A549 (cell line): ENCODE measurements around the gene EDN2. TPM values are rescaled to one million over a fixed set of nuclear protein-coding genes. Genes with fewer than 3 reads are reported as not detected.

Experiments used
- ATAC-seq, 2 experiments: fragments of 200-7000 bp in 1 of 2; fragments of >200 bp in 1 of 2; cut with Nextera tagmentation in 1 of 2; cut with Tn5 transposase in 1 of 2; 3 replicates each; pipeline versions ENCODE4 v1.8.0 to v1.9.1; 2018 to 2020; ENCODE audit warnings: mild to moderate bottlenecking in 1 of 2, moderate library complexity in 1 of 2
- CTCF ChIA-PET: fragments of 300-600 bp; sonication (Branson Sonifier 250); formaldehyde crosslinking; extraction: SDS; loops from one replicate; lab custom pipeline; 2021; ENCODE audit warnings: antibody characterized with exemption, inconsistent platforms; lab: Yijun Ruan, JAX
- POLR2A ChIA-PET: fragments of 350-600 bp; formaldehyde crosslinking; extraction: SDS; loops from one replicate; lab custom pipeline; 2021; ENCODE audit warnings: antibody characterized with exemption, inconsistent platforms; lab: Yijun Ruan, JAX
- DNase-seq, 2 experiments: peaks; one replicate each; pipeline versions ENCODE4 v3.0.0 to v3.0.0-alpha.2; 2011 to 2016; ENCODE audit warnings: low read depth in 1 of 2, low spot score in 1 of 2
- FAIRE-seq: peaks from 2 replicates; lab custom pipeline; 2011; peaks lifted over from hg19 to GRCh38; lab: Jason Lieb, UNC
- H3K27ac ChIP-seq, 2 experiments: fragments of >200 bp; sonication (Bioruptor Twin); formaldehyde crosslinking; 3 replicates each; pipeline ENCODE4 v1.5.1; 2016 to 2017
- H3K4me1 ChIP-seq: fragments of >200 bp; sonication (Bioruptor Twin); formaldehyde crosslinking; 3 replicates; pipeline ENCODE4 v1.6.1; 2016
- H3K4me2 ChIP-seq: fragments of >200 bp; sonication (Bioruptor Twin); formaldehyde crosslinking; 3 replicates; pipeline ENCODE4 v1.6.1; 2016
- H3K4me3 ChIP-seq: fragments of >200 bp; sonication (Bioruptor Twin); formaldehyde crosslinking; 3 replicates; pipeline ENCODE4 v1.5.1; 2016
- H3K9me3 ChIP-seq: fragments of >200 bp; sonication (Bioruptor Twin); formaldehyde crosslinking; 3 replicates; pipeline ENCODE4 v1.6.1; 2016
- BHLHE40 ChIP-seq: IDR thresholded peaks from 2 replicates; pipeline ENCODE4 v1.6.1; 2012; ENCODE audit warnings: low read depth, low read length, inconsistent platforms
- CBX2 ChIP-seq: fragments of 200-600 bp; sonication (generic); IDR thresholded peaks from 2 replicates; pipeline ENCODE4 v1.6.1; 2016; ENCODE audit warnings: low read depth, mild to moderate bottlenecking, borderline replicate concordance
- CTCF ChIP-seq: fragments of >200 bp; sonication (Bioruptor Twin); formaldehyde crosslinking; IDR thresholded peaks from 3 replicates; pipeline ENCODE4 v1.5.1; 2016
- EHMT2 ChIP-seq: fragments of 200-600 bp; sonication (generic); IDR thresholded peaks from 2 replicates; pipeline ENCODE4 v1.6.1; 2016; ENCODE audit warnings: antibody characterized with exemption, low read depth, mild to moderate bottlenecking, moderate library complexity
- FOSL2 ChIP-seq, 2 experiments: fragments of 450-650 bp in 1 of 2; fragments of >200 bp in 1 of 2; sonication (Bioruptor Twin) in 1 of 2; formaldehyde crosslinking; IDR thresholded peaks; 2 replicates each; pipeline versions ENCODE4 v1.5.0 to v1.6.1; 2016 to 2020; ENCODE audit warnings: mild to moderate bottlenecking in 1 of 2, moderate library complexity in 1 of 2
- GATA3 ChIP-seq: IDR thresholded peaks from 2 replicates; pipeline ENCODE4 v1.6.1; 2012; ENCODE audit warnings: borderline replicate concordance
- HES2 ChIP-seq: fragments of >200 bp; sonication (Bioruptor Twin); formaldehyde crosslinking; IDR thresholded peaks from 2 replicates; pipeline ENCODE4 v1.6.1; 2016
- HEYL ChIP-seq: fragments of 250-450 bp; sonication (Bioruptor Pico); IDR thresholded peaks from 2 replicates; pipeline ENCODE4 v1.8.0; 2021; ENCODE audit warnings: mild to moderate bottlenecking, moderate library complexity
- HOXB5 ChIP-seq: fragments of 250-450 bp; sonication (Bioruptor Pico); IDR thresholded peaks from 2 replicates; pipeline ENCODE4 v1.5.0; 2020; ENCODE audit warnings: mild to moderate bottlenecking, moderate library complexity
- MYC ChIP-seq: IDR thresholded peaks from 2 replicates; pipeline ENCODE4 v1.6.1; 2012; ENCODE audit warnings: mild to moderate bottlenecking, inconsistent platforms, low read length, improper control_type of control experiment, borderline replicate concordance
- RNF2 ChIP-seq: fragments of 200-600 bp; sonication (generic); IDR thresholded peaks from 2 replicates; pipeline ENCODE4 v1.6.1; 2016; ENCODE audit warnings: low read depth, mild to moderate bottlenecking, antibody characterized with exemption, moderate library complexity, borderline replicate concordance
- TP53 ChIP-seq: fragments of 250-450 bp; sonication (Bioruptor Pico); IDR thresholded peaks from 2 replicates; pipeline ENCODE4 v1.5.0; 2021; ENCODE audit warnings: mild to moderate bottlenecking, moderate library complexity
- WGBS: methylation state at CpG from one replicate; pipeline ENCODE4 v1.1.6; 2017; ENCODE audit errors: missing lambda C conversion rate; 5-methylcytosine and 5-hydroxymethylcytosine counted together
- polyA plus RNA-seq, 4 experiments: library from polyadenylated mRNA; depleted of rRNA in 3 of 4; stranded (reverse); fragments of >200 nt; fragmentation: RNase III in 1 of 4; extraction: RNeasy Plus Mini Kit Qiagen cat#74134 plus additional on column Dnase treatment in 1 of 4; gene quantifications; 2 replicates in 3 of 4; 3 replicates in 1 of 4; pipeline ENCODE4 v1.2.3, GENCODE V29; 2011 to 2017
- TF ChIP-seq, protein P1 (sequence below): IDR thresholded peaks from 2 replicates; pipeline ENCODE4 v1.6.1; 2012; ENCODE audit warnings: low read depth, borderline replicate concordance
- TF ChIP-seq, protein P2 (sequence below): fragments of 250-450 bp; sonication (Bioruptor Pico); IDR thresholded peaks from 2 replicates; pipeline ENCODE4 v1.5.0; 2021; ENCODE audit warnings: mild to moderate bottlenecking, moderate library complexity, borderline replicate concordance
- TF ChIP-seq, protein P3 (sequence below): fragments of 150-350 bp; IDR thresholded peaks from 2 replicates; pipeline ENCODE4 v1.6.1; 2014; ENCODE audit warnings: low read depth, mild to moderate bottlenecking, low read length

The EDN2 gene
- polyA plus RNA-seq, 2 of the 4 experiments (the other 2 are of a cell fraction): 1.2 to 3.2 TPM

DNA sequence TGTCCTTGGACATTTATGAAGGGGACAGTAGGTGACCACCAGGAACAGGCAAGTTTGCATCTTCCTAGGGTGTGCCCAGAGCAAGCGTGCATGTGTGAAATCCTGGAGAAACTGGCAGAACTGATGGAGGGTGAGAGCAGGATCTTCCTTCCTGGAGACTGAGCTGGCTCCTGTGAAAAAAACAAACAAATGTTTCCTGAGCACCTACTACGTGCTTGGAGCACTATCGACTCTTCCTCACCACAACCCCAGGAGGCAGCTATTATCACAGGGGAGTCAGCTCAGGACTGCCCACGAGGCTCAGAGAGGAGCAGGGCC, 1.5 kb upstream of the EDN2 start:
- H3K4me1 ChIP-seq: peaks cover 76% of the 10 kb centered on the region
- H3K4me3 ChIP-seq: peak overlapping the region; percentile 8; the same call in 1 of the 3 replicates
- ChIA-PET POLR2A (no interaction called here), CTCF (interaction anchor here (2.5 to 5.2 kb wide), 2 partner anchors 8 to 10 kb away, joined by 12 to 45 read pairs; no protein-coding TSS in a partner anchor)
- DNase-seq: no peak
- peak overlapping the region; percentile 79 to 93 for H3K27ac ChIP-seq
- TF ChIP-seq, protein P1, sequence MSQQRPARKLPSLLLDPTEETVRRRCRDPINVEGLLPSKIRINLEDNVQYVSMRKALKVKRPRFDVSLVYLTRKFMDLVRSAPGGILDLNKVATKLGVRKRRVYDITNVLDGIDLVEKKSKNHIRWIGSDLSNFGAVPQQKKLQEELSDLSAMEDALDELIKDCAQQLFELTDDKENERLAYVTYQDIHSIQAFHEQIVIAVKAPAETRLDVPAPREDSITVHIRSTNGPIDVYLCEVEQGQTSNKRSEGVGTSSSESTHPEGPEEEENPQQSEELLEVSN: peak; percentile 13; the same call in 1 of the 2 replicates
- no peak for TF ChIP-seq HES2
- no peaks in the 10 kb centered on the region for H3K9me3 ChIP-seq
- peak in 1 of 2 experiments; percentile 6; a peak in 3 of 6 replicates for ATAC-seq
- WGBS: 27% methylated on average over 4 of the region's 4 CpGs
- FAIRE-seq: no peak
- H3K4me2 ChIP-seq: peak overlapping the region; percentile 76

- ChIA-PET POLR2A (no interaction called here), CTCF (interaction anchor here (2.5 to 5.2 kb wide), 2 partner anchors 9 to 10 kb away, joined by 12 to 45 read pairs; no protein-coding TSS in a partner anchor)
- Histone ChIP-seq H3K9me3 (no peaks in the 10 kb centered on the region), H3K4me1 (peaks cover 72% of the 10 kb centered on the region), H3K4me2 (peak overlapping the region; percentile 76), H3K4me3 (0 out of 3 replicates have a peak overlapping the region, but pooled peaks have one; percentile 8), H3K27ac (peak overlapping the region; percentile 79 to 93)
- WGBS: 18% methylated on average over 4 of the region's 5 CpGs
- DNase-seq (peak; percentile 35 to 57), ATAC-seq (peak; percentile 55 to 61), FAIRE-seq (no peak)
- TF ChIP-seq, protein P2, sequence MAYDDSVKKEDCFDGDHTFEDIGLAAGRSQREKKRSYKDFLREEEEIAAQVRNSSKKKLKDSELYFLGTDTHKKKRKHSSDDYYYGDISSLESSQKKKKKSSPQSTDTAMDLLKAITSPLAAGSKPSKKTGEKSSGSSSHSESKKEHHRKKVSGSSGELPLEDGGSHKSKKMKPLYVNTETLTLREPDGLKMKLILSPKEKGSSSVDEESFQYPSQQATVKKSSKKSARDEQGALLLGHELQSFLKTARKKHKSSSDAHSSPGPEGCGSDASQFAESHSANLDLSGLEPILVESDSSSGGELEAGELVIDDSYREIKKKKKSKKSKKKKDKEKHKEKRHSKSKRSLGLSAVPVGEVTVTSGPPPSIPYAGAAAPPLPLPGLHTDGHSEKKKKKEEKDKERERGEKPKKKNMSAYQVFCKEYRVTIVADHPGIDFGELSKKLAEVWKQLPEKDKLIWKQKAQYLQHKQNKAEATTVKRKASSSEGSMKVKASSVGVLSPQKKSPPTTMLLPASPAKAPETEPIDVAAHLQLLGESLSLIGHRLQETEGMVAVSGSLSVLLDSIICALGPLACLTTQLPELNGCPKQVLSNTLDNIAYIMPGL (CRISPR knock-in tag): no peak
- TF ChIP-seq BHLHE40: peak; percentile 72
- TF ChIP-seq GATA3: peak; percentile 93
- TF ChIP-seq RNF2: no peak
- TF ChIP-seq, protein P1: 0 out of 2 replicates have a peak, but pooled peaks have one; percentile 0
- TF ChIP-seq FOSL2 (IDR thresholded peaks at IDR 0.05): peak; percentile 28; the same call in 1 of the 2 replicates
- peak; percentile 58 for TF ChIP-seq FOSL2 (CRISPR knock-in tag; IDR thresholded peaks at IDR 0.05)
- TF ChIP-seq TP53: no peak
Observed at GRCh38 chr1:41485605-41486004, 1.1 kb upstream of the EDN2 start.

DNA sequence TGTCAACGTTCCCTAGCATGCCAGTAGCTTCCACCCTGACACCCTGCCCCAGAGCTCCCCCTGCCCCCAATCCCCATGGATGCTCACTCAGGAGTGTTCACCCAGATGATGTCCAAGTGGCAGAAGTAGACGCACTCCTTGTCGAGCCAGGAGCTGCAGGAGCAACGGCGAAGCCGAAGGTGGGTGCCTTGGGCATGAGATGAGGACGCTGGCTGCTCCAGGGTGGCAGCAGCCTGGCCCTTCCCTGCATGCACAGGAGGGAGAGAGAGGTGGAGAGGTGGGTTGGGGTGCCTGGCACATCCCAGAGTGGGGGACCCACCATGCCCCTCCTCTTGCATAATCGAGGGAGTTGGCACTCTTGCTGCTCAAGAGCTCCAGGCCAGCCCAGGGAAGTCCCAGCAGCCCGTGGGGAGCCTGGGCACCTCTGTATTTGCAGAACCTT, 502 bp downstream of the EDN2 start:
- WGBS: 30% methylated on average over 2 of the region's 9 CpGs
- ATAC-seq: peak; percentile 1 to 11; a peak in 4 of 6 replicates
- POLR2A ChIA-PET: interaction anchor here (0.7 kb wide), 1 partner anchor 9 kb away, joined by 3 read pairs; no protein-coding TSS in a partner anchor

More for the DNA sequence above, 502 bp downstream of the EDN2 start:
- Histone ChIP-seq H3K4me2 (peak overlapping the region; percentile 76), H3K4me1 (peaks cover 72% of the 10 kb centered on the region), H3K9me3 (no peaks in the 10 kb centered on the region), H3K4me3 (peak overlapping the region; percentile 9; the same call in 1 of the 3 replicates), H3K27ac (peak overlapping the region; percentile 79 to 93)
- DNase-seq (no peak), FAIRE-seq (no peak)
- TF ChIP-seq, protein P3, sequence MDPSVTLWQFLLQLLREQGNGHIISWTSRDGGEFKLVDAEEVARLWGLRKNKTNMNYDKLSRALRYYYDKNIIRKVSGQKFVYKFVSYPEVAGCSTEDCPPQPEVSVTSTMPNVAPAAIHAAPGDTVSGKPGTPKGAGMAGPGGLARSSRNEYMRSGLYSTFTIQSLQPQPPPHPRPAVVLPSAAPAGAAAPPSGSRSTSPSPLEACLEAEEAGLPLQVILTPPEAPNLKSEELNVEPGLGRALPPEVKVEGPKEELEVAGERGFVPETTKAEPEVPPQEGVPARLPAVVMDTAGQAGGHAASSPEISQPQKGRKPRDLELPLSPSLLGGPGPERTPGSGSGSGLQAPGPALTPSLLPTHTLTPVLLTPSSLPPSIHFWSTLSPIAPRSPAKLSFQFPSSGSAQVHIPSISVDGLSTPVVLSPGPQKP: no peak
- TF ChIP-seq MYC (no peak), FOSL2 (IDR thresholded peaks at IDR 0.05) (no peak), FOSL2 (CRISPR knock-in tag; IDR thresholded peaks at IDR 0.05) (no peak), CBX2 (no peak), HOXB5 (CRISPR knock-in tag) (no peak), HEYL (CRISPR knock-in tag) (no peak), EHMT2 (no peak), CTCF (no peak)
- CTCF ChIA-PET: interaction anchor here (0.6 to 5.2 kb wide), 10 partner anchors 8 to 456 kb away, joined by 3 to 45 read pairs (median 4); no protein-coding TSS in a partner anchor
